ENCODE measurements around the gene EPHA8.

DNA sequence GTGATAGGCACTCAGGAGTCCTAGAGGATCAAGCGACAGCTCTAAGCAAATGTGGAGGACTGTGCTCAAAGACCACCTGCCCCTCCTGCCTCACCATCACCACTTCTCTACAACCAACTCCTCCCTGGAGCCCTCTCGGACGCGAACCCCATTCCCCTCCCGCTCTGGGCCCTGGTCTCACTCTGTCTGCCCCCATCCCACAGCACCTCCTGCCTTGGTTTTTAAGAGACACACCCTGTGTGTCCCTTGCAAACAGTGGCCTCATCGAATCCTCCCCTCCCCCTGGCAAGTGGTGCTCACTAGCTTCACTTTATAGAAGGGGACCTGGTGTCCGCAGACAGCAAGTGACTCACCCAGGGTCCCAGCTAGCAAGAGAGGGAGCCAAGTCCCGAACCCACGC, 28.8 kb downstream of the EPHA8 start:
- TF ChIP-seq, protein P1, sequence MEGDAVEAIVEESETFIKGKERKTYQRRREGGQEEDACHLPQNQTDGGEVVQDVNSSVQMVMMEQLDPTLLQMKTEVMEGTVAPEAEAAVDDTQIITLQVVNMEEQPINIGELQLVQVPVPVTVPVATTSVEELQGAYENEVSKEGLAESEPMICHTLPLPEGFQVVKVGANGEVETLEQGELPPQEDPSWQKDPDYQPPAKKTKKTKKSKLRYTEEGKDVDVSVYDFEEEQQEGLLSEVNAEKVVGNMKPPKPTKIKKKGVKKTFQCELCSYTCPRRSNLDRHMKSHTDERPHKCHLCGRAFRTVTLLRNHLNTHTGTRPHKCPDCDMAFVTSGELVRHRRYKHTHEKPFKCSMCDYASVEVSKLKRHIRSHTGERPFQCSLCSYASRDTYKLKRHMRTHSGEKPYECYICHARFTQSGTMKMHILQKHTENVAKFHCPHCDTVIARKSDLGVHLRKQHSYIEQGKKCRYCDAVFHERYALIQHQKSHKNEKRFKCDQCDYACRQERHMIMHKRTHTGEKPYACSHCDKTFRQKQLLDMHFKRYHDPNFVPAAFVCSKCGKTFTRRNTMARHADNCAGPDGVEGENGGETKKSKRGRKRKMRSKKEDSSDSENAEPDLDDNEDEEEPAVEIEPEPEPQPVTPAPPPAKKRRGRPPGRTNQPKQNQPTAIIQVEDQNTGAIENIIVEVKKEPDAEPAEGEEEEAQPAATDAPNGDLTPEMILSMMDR (IDR thresholded peaks at IDR 0.05): no peak
- no peak for TF ChIP-seq POLR2AphosphoS5 (IDR thresholded peaks at IDR 0.05; ENCODE audit: insufficient read depth in 1 of 2, low read depth in 1 of 2)
- TF ChIP-seq POLR2A (IDR thresholded peaks at IDR 0.05): no peak

Measured in vagina (tissue), 2 donors.